Nephron (organoid): ENCODE results near the gene NDFIP2.
"Not testable (repeated sequence)": the region's sequence is repeated elsewhere in the genome, so short reads cannot be mapped to it uniquely, and the experiment has no call there.

ENCODE experiments used
- H3K27ac Mint-ChIP-seq, 3 experiments: 2 replicates each; pipeline ENCODE4 v1.8.0; 2020; ENCODE audit warnings: mixed read lengths in 3 of 3, mild to moderate bottlenecking in 2 of 3, moderate library complexity in 1 of 3
- H3K27me3 Mint-ChIP-seq: 2 replicates; pipeline ENCODE4 v1.8.0; 2021; ENCODE audit warnings: low read depth, mild to moderate bottlenecking, moderate library complexity, mixed read lengths
- H3K36me3 Mint-ChIP-seq: 2 replicates; pipeline ENCODE4 v1.8.0; 2020; ENCODE audit warnings: low read depth, mixed read lengths
- H3K4me1 Mint-ChIP-seq: 2 replicates; pipeline ENCODE4 v1.8.0; 2020; ENCODE audit warnings: mixed read lengths
- H3K4me3 Mint-ChIP-seq, 3 experiments: 2 replicates each; pipeline ENCODE4 v1.8.0; 2020; ENCODE audit warnings: mild to moderate bottlenecking in 3 of 3, mixed read lengths in 3 of 3, moderate library complexity in 2 of 3
- H3K9me3 Mint-ChIP-seq: 2 replicates; pipeline ENCODE4 v1.8.0; 2020; ENCODE audit warnings: mixed read lengths
- TF ChIP-seq, protein P1 (sequence below), 3 experiments: fragments of 200-600 bp; sonication (generic); IDR thresholded peaks; one replicate each; pipeline ENCODE4 v1.5.0; 2021; ENCODE audit warnings: antibody characterized with exemption in 3 of 3; ENCODE audit not compliant: unreplicated experiment in 3 of 3

NDFIP2 gene

DNA sequence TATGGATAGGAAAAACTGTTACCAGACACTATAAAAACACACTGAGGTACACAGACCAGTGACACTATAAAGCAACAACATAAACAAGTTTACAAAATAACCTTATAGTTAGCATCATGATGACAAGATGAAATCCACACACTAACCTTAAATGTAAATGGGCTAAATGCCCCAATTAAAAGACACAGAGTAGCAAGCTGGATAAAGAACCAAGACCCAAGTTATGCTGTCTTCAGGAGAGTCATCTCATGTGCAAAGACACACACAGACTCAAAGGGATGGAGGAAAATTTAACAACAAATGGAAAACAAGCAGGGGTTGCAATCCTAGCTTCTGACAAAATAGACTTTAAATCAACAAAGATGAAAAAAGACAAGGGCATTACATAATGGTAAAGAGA lies 81.6 kb downstream of the NDFIP2 start:
- TF ChIP-seq, protein P1, sequence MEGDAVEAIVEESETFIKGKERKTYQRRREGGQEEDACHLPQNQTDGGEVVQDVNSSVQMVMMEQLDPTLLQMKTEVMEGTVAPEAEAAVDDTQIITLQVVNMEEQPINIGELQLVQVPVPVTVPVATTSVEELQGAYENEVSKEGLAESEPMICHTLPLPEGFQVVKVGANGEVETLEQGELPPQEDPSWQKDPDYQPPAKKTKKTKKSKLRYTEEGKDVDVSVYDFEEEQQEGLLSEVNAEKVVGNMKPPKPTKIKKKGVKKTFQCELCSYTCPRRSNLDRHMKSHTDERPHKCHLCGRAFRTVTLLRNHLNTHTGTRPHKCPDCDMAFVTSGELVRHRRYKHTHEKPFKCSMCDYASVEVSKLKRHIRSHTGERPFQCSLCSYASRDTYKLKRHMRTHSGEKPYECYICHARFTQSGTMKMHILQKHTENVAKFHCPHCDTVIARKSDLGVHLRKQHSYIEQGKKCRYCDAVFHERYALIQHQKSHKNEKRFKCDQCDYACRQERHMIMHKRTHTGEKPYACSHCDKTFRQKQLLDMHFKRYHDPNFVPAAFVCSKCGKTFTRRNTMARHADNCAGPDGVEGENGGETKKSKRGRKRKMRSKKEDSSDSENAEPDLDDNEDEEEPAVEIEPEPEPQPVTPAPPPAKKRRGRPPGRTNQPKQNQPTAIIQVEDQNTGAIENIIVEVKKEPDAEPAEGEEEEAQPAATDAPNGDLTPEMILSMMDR (IDR thresholded peaks at IDR 0.05; ENCODE audit: unreplicated experiment in 3 of 3), result no peak
- no peaks in the 10 kb centered on the region for H3K4me1 Mint-ChIP-seq
- no peaks in the 10 kb centered on the region for H3K27me3 Mint-ChIP-seq
- no peak overlapping the region for H3K4me3 Mint-ChIP-seq
- no peak overlapping the region for H3K27ac Mint-ChIP-seq
- H3K9me3 Mint-ChIP-seq, result peaks cover 47% of the 10 kb centered on the region
- H3K36me3 Mint-ChIP-seq, result peaks cover 43% of the 10 kb centered on the region

DNA sequence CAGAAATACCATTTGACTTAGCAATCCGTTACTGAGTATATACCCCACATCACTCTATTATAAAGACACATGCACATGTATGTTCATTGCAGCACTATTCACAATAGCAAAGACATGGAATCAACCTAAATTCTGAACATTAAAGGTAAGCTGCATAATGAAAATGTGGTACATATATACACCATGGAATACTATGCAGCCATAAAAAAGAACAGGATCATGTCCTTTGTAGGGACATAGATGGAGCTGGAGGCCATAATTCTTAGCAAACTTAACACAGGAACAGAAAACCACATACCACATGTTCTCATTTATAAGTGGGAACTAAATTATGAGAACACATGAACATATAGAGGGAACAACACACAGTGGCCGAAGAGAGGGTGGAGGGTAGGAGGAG lies 85.2 kb downstream of the NDFIP2 start:
- peaks cover 34% of the 10 kb centered on the region for H3K9me3 Mint-ChIP-seq
- H3K4me1 Mint-ChIP-seq, result no peaks in the 10 kb centered on the region
- TF ChIP-seq, protein P1 (IDR thresholded peaks at IDR 0.05; ENCODE audit: unreplicated experiment in 3 of 3), result no peak
- no peaks in the 10 kb centered on the region for H3K27me3 Mint-ChIP-seq
- H3K4me3 Mint-ChIP-seq, result no peak overlapping the region
- no peak overlapping the region for H3K27ac Mint-ChIP-seq
- H3K36me3 Mint-ChIP-seq, result peaks cover 15% of the 10 kb centered on the region

DNA sequence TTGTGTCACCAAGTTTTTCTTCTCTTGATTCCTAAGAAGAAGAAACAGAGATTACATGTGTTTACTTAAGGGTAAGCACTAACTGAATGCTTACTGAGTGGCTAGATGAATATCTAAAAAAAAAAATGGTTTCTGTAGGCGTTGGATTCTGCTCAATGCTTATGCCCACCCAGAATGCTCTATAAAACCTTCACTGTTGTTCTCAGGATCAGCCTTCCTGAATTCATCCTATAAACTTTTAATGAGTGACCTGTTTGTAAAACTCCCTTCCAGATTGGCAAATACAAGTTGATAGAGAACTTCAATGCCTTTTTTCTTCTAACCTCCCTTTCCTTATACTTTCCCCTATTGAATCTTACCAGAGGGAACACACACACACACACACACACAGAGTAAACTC lies 90.2 kb downstream of the NDFIP2 start:
- TF ChIP-seq, protein P1 (IDR thresholded peaks at IDR 0.05; ENCODE audit: unreplicated experiment in 3 of 3), result no peak
- Mint-ChIP-seq H3K36me3 (peaks cover 4% of the 10 kb centered on the region), H3K9me3 (peaks cover 16% of the 10 kb centered on the region), H3K4me1 (no peaks in the 10 kb centered on the region), H3K4me3 (no peak overlapping the region), H3K27ac (no peak overlapping the region), H3K27me3 (no peaks in the 10 kb centered on the region)

DNA sequence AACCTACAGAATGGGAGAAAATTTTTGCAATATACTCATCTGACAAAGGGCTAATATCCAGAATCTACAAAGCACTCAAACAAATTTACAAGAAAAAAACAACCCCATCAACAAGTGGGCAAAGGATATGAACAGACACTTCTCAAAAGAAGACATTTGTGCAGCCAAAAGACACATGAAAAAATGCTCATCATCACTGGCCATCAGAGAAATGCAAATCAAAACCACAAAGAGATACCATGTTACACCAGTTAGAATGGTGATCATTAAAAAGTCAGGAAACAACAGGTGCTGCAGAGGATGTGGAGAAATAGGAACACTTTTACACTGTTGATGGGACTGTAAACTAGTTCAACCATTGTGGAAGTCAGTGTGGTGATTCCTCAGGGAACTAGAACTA lies 92.9 kb downstream of the NDFIP2 start:
- not testable (repeated sequence) for H3K27ac Mint-ChIP-seq, H3K4me3 Mint-ChIP-seq, H3K27me3 Mint-ChIP-seq, H3K4me1 Mint-ChIP-seq, H3K36me3 Mint-ChIP-seq
- peaks cover 31% of the 10 kb centered on the region for H3K9me3 Mint-ChIP-seq

DNA sequence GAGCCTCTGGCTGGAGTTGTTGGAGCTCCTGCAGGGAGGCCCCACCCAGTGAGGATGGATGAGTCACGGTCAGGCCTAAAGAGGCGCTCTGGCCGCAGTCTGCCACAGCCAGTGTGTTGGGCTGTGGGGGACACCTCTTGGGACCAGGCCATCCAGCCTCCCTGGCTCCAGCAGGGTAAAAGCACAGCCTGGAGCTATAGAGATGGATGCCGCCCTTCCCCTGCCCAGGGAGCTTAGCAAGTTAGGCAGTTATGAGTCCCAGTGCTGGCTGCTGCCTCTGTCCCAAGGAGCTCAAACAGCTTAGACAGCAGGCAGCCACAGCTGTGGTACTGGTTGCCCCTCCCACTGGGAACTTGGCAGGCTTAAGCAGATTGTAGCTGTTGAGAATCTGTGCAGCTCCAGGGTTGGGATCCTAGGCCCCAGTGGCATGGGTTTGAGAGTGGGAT lies 100.9 kb downstream of the NDFIP2 start:
- Mint-ChIP-seq H3K4me1 (no peaks in the 10 kb centered on the region), H3K9me3 (peaks cover 23% of the 10 kb centered on the region), H3K27ac (no peak overlapping the region)

DNA sequence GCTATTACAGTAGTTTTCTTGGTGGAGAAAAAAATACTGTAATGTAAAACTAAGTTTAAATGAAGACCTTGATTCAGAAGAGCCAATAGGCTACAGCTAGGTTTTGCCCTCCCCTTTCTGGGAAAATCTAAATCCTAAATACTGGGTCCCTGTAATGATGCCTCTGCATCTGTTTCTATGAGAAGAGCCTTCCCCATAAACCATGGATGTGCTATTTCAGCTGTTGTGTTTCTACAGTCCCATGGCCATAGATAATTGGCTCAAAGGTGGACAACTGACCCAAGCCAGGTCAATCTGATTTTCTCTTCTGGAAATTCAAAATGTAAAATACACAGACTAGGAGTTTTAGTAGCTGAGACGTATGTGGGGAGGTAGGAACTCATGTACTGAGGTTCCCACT lies 101.9 kb downstream of the NDFIP2 start:
- H3K27ac Mint-ChIP-seq, result no peak overlapping the region
- H3K36me3 Mint-ChIP-seq, result no peaks in the 10 kb centered on the region
- H3K27me3 Mint-ChIP-seq, result no peaks in the 10 kb centered on the region
- no peaks in the 10 kb centered on the region for H3K4me1 Mint-ChIP-seq
- no peak overlapping the region for H3K4me3 Mint-ChIP-seq
- H3K9me3 Mint-ChIP-seq, result peaks cover 18% of the 10 kb centered on the region
- TF ChIP-seq, protein P1 (IDR thresholded peaks at IDR 0.05; ENCODE audit: unreplicated experiment in 3 of 3), result no peak

More for the DNA sequence above, 100.9 kb downstream of the NDFIP2 start:
- TF ChIP-seq, protein P1 (IDR thresholded peaks at IDR 0.05; ENCODE audit: unreplicated experiment in 3 of 3), result no peak
- Mint-ChIP-seq H3K4me3 (no peak overlapping the region), H3K36me3 (no peaks in the 10 kb centered on the region), H3K27me3 (no peaks in the 10 kb centered on the region)
